Measurements from ENCODE around the gene DLX2.

GRCh38 chr2:172049567-172050120, 53.1 kb downstream of the DLX2 start:
- TF ChIP-seq CTCF (IDR thresholded peaks at IDR 0.05; ENCODE audit: extremely low read depth in 1 of 2, insufficient read depth in 1 of 2, low read depth in 1 of 2, low read length in 2 of 2) (no peak), MAX (IDR thresholded peaks at IDR 0.05; ENCODE audit: insufficient read depth, insufficient read length) (no peak), POLR2AphosphoS5 (IDR thresholded peaks at IDR 0.05; ENCODE audit: insufficient read depth, low read depth, low read length) (no peak), EZH2 (IDR thresholded peaks at IDR 0.05; ENCODE audit: borderline replicate concordance, low read depth, low read length, severe bottlenecking) (no peak), POLR2A (IDR thresholded peaks at IDR 0.05; ENCODE audit: low read depth, low read length) (no peak), JUN (IDR thresholded peaks at IDR 0.05; ENCODE audit: borderline replicate concordance, insufficient read depth, insufficient read length, low read depth) (no peak), FOS (IDR thresholded peaks at IDR 0.05; ENCODE audit: borderline replicate concordance, insufficient read depth, low read length) (no peak), MYC (IDR thresholded peaks at IDR 0.05; ENCODE audit: low read depth, low read length) (no peak)
